Heart left ventricle (tissue), 16 donors: ENCODE results near the gene MX2. TPM values are rescaled to one million over a fixed set of nuclear protein-coding genes. Genes with fewer than 3 reads are reported as not detected.

Experiments
- ATAC-seq, 4 donors: fragments of 200-7000 bp; cut with Tn5 transposase; one replicate each; pipeline ENCODE4 v1.9.1; 2020 to 2022; ENCODE audit warnings: moderate library complexity in 4 of 4, mild to moderate bottlenecking in 3 of 4, moderate number of reproducible peaks in 1 of 4
- DNase-seq, 5 donors: peaks; one replicate each; pipeline ENCODE4 v3.0.0-alpha.2; 2020
- H3K27ac ChIP-seq, 12 donors: fragments of 200-600 bp; sonication (generic) in 4 of 12; one replicate each; pipeline versions ENCODE4 v1.5.0 to v1.8.0; 2016 to 2022; ENCODE audit warnings: mild to moderate bottlenecking in 2 of 12
- H3K27me3 ChIP-seq, 9 donors: fragments of 200-600 bp; sonication (generic) in 2 of 9; one replicate each; pipeline versions ENCODE4 v1.5.1 to v1.8.0; 2016 to 2022; ENCODE audit warnings: mild to moderate bottlenecking in 3 of 9
- H3K36me3 ChIP-seq, 9 donors: fragments of 200-600 bp; sonication (generic) in 2 of 9; one replicate each; pipeline versions ENCODE4 v1.5.0 to v1.8.0; 2018 to 2022; ENCODE audit warnings: mild to moderate bottlenecking in 2 of 9
- H3K4me1 ChIP-seq, 12 donors: fragments of 200-600 bp; sonication (generic) in 4 of 12; one replicate each; pipeline versions ENCODE4 v1.5.0 to v1.8.0; 2016 to 2022; ENCODE audit warnings: mild to moderate bottlenecking in 3 of 12
- H3K4me3 ChIP-seq, 12 donors: fragments of 200-600 bp; sonication (generic) in 4 of 12; one replicate each; pipeline versions ENCODE4 v1.5.0 to v1.8.0; 2017 to 2022; ENCODE audit warnings: mild to moderate bottlenecking in 9 of 12, moderate library complexity in 4 of 12
- H3K9me3 ChIP-seq, 12 donors: fragments of 200-600 bp; sonication (generic) in 4 of 12; one replicate each; pipeline versions ENCODE4 v1.5.0 to v1.8.0; 2016 to 2022; ENCODE audit warnings: mild to moderate bottlenecking in 1 of 12
- POLR2A ChIP-seq, 2 donors: fragments of 450-650 bp; IDR thresholded peaks; one replicate each; pipeline ENCODE4 v1.6.1; 2017; ENCODE audit warnings: antibody characterized with exemption in 2 of 2, mild to moderate bottlenecking in 2 of 2, moderate library complexity in 2 of 2
- WGBS, 4 donors: extraction: QIAGEN DNeasy Blood & Tissue Kit in 2 of 4; methylation state at CpG; one replicate each; pipeline versions ENCODE4 v1.1.5 to v1.1.7; 2013 to 2018; 5-methylcytosine and 5-hydroxymethylcytosine counted together
- intact Hi-C, 10 donors: fragments of 100-400 bp; cut with DNase I; formaldehyde crosslinking; loops; one replicate each; pipeline versions ENCODE4 v1.11.1 to v1.14.2; 2022
- polyA plus RNA-seq, 2 donors: library from polyadenylated mRNA; stranded (reverse); fragments of 200-250 nt; gene quantifications; one replicate each; pipeline ENCODE4 v1.2.3, GENCODE V29; 2013
- total RNA-seq, 9 donors: library from RNA; depleted of rRNA in 2 of 9; stranded (reverse); fragments of >200 nt in 2 of 9; fragmentation: NEBNext Ultra II Directional in 3 of 9; extraction: Animal tissue kit (Norgen Biotek cat#: 25700) in 3 of 9; gene quantifications; one replicate each; pipeline versions ENCODE4 v1.1.0 to v1.2.4, GENCODE V29; 2016 to 2023
- TF ChIP-seq, protein P1 (sequence below), 12 donors: fragments of 200-600 bp; sonication (generic) in 4 of 12; IDR thresholded peaks; one replicate each; pipeline versions ENCODE4 v1.5.0 to v1.8.0; 2018 to 2022; ENCODE audit warnings: antibody characterized with exemption in 12 of 12, mild to moderate bottlenecking in 5 of 12
- donor health status: ischemic (EF 13 %, LVEDD 7.1; RV severe dilation, severe dysfunction).
- donor health status: healthy with polysubstance abuse.
- donor health status: DM: no; HTN: yes; CAD: no.
- donor health status: DM: no; HTN: no; CAD: no.
- donor health status: ischemic (EF 25% LVEDD 6.9; RV normal size, moderate dysfunction).
- donor health status: ischemic (EF 25% LVEDD 5.7; RV mildly dilated, moderate dysfunction).
- donor health status: healthy.
- donor health status: DM: yes; HTN: yes; CAD: no.
- donor health status: ischemic (EF 35%, LVEDD 5.7; RV mildly dilated, moderate dysfunction).
- donor health status: nonischemic (EF 11% LVEDD 7.7; RV severe dilation, severe dysfunction).
- donor health status: DM: yes; HTN: yes; CAD: no.
- donor health status: PGD.
- donor health status: ischemic (EF 29% LVEDD 5.4; RV normal size, mild dysfunction).
- donor health status: nonischemic (EF 23%, LVEDD 6.1; RV moderate dilation, normal function).

The MX2 gene
- total and polyA plus RNA-seq, 11 donors, result 3.2 to 23.3 (median 5.7) TPM

- WGBS, 4 donors, result 90 to 93% (median 93%) methylated on average over 9 to 10 of the region's 10 CpGs
- no peak overlapping the region for H3K27ac ChIP-seq
- no peak for TF ChIP-seq POLR2A (IDR thresholded peaks at IDR 0.05)
- TF ChIP-seq, protein P1, sequence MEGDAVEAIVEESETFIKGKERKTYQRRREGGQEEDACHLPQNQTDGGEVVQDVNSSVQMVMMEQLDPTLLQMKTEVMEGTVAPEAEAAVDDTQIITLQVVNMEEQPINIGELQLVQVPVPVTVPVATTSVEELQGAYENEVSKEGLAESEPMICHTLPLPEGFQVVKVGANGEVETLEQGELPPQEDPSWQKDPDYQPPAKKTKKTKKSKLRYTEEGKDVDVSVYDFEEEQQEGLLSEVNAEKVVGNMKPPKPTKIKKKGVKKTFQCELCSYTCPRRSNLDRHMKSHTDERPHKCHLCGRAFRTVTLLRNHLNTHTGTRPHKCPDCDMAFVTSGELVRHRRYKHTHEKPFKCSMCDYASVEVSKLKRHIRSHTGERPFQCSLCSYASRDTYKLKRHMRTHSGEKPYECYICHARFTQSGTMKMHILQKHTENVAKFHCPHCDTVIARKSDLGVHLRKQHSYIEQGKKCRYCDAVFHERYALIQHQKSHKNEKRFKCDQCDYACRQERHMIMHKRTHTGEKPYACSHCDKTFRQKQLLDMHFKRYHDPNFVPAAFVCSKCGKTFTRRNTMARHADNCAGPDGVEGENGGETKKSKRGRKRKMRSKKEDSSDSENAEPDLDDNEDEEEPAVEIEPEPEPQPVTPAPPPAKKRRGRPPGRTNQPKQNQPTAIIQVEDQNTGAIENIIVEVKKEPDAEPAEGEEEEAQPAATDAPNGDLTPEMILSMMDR (IDR thresholded peaks at IDR 0.05), result no peak
- peaks cover 0 to 100% (median 71%) of the 10 kb centered on the region in 9 donors for H3K36me3 ChIP-seq
- peaks cover 0 to 8% (median 0%) of the 10 kb centered on the region in 12 donors for H3K4me1 ChIP-seq
- no peaks in the 10 kb centered on the region for H3K27me3 ChIP-seq
- H3K9me3 ChIP-seq, result no peaks in the 10 kb centered on the region
- peak in 1 of 5 donors; percentile 16 for DNase-seq
- intact Hi-C loops, result loop anchor here in 1 of 10 donors (5.0 kb wide), 1 partner anchor 33 kb away; no protein-coding TSS in a partner anchor
- peak in 1 of 4 donors; percentile 20 for ATAC-seq
- no peak overlapping the region for H3K4me3 ChIP-seq
Observed at GRCh38 chr21:41403966-41404365, 42.1 kb downstream of the MX2 start.

- H3K4me3 ChIP-seq, result no peak overlapping the region
- intact Hi-C loops, result no loop called here
- no peaks in the 10 kb centered on the region for H3K27me3 ChIP-seq
- H3K27ac ChIP-seq, result no peak overlapping the region
- peaks cover 0 to 100% (median 70%) of the 10 kb centered on the region in 9 donors for H3K36me3 ChIP-seq
- peaks cover 0 to 4% (median 0%) of the 10 kb centered on the region in 12 donors for H3K9me3 ChIP-seq
- 88 to 94% (median 91%) methylated on average over 4 of the region's 4 CpGs for WGBS, 4 donors
- DNase-seq (no peak), ATAC-seq (no peak)
- TF ChIP-seq, protein P1 (IDR thresholded peaks at IDR 0.05), result no peak
- TF ChIP-seq POLR2A (IDR thresholded peaks at IDR 0.05), result no peak
- H3K4me1 ChIP-seq, result peaks cover 0 to 8% (median 0%) of the 10 kb centered on the region in 12 donors
Observed at GRCh38 chr21:41405321-41405720, 43.5 kb downstream of the MX2 start.

GRCh38 chr21:41406340-41406739, 44.5 kb downstream of the MX2 start:
- Histone ChIP-seq H3K4me3 (no peak overlapping the region), H3K27ac (no peak overlapping the region), H3K27me3 (no peaks in the 10 kb centered on the region), H3K4me1 (peaks cover 0 to 12% (median 0%) of the 10 kb centered on the region in 12 donors), H3K9me3 (peaks cover 0 to 11% (median 0%) of the 10 kb centered on the region in 12 donors), H3K36me3 (peaks cover 0 to 91% (median 70%) of the 10 kb centered on the region in 9 donors)
- DNase-seq, result no peak
- 81 to 92% (median 87%) methylated on average over 6 of the region's 6 CpGs for WGBS, 4 donors
- TF ChIP-seq, protein P1 (IDR thresholded peaks at IDR 0.05), result no peak
- TF ChIP-seq POLR2A (IDR thresholded peaks at IDR 0.05), result no peak
- ATAC-seq, result peak in 1 of 4 donors; percentile 48
- intact Hi-C loops, result no loop called here

- ATAC-seq, result no peak
- no peak for DNase-seq
- H3K27me3 ChIP-seq, result no peaks in the 10 kb centered on the region
- no peak for TF ChIP-seq POLR2A (IDR thresholded peaks at IDR 0.05)
- TF ChIP-seq, protein P1 (IDR thresholded peaks at IDR 0.05), result no peak
- intact Hi-C loops, result no loop called here
- H3K4me3 ChIP-seq, result no peak overlapping the region
- peaks cover 0 to 15% (median 0%) of the 10 kb centered on the region in 12 donors for H3K9me3 ChIP-seq
- H3K4me1 ChIP-seq, result peaks cover 0 to 18% (median 0%) of the 10 kb centered on the region in 12 donors
- H3K27ac ChIP-seq, result no peak overlapping the region
- H3K36me3 ChIP-seq, result peaks cover 0 to 77% (median 55%) of the 10 kb centered on the region in 9 donors
- 93% methylated on average over 24 of the region's 24 CpGs for WGBS, 4 donors
Observed at GRCh38 chr21:41407541-41408460, 46.0 kb downstream of the MX2 start.
